OCI-LY7 (cell line): Measurements from ENCODE around the gene AUTS2.

Source experiments
- CTCF ChIP-seq: fragments of 200-600 bp; sonication (generic); conservative IDR thresholded peaks from 2 replicates; pipeline ENCODE4 v1.5.1; 2014; ENCODE audit warnings: mild to moderate bottlenecking, antibody characterized with exemption, low read length, moderate library complexity, mixed read lengths
- EZH2phosphoT487 ChIP-seq: fragments of 200-600 bp; sonication (generic); IDR thresholded peaks from 2 replicates; pipeline ENCODE4 v1.6.1; 2018; ENCODE audit warnings: low read depth, borderline replicate concordance, mild to moderate bottlenecking, mixed run types, antibody characterized with exemption, low read length, moderate library complexity, mixed read lengths

GRCh38 chr7:70334295-70334694 is 736.0 kb downstream of the AUTS2 start:
- no peak for TF ChIP-seq CTCF
- TF ChIP-seq EZH2phosphoT487 = no peak
